ENCODE results near the gene IGFBP2.

The IGFBP2 gene

DNA sequence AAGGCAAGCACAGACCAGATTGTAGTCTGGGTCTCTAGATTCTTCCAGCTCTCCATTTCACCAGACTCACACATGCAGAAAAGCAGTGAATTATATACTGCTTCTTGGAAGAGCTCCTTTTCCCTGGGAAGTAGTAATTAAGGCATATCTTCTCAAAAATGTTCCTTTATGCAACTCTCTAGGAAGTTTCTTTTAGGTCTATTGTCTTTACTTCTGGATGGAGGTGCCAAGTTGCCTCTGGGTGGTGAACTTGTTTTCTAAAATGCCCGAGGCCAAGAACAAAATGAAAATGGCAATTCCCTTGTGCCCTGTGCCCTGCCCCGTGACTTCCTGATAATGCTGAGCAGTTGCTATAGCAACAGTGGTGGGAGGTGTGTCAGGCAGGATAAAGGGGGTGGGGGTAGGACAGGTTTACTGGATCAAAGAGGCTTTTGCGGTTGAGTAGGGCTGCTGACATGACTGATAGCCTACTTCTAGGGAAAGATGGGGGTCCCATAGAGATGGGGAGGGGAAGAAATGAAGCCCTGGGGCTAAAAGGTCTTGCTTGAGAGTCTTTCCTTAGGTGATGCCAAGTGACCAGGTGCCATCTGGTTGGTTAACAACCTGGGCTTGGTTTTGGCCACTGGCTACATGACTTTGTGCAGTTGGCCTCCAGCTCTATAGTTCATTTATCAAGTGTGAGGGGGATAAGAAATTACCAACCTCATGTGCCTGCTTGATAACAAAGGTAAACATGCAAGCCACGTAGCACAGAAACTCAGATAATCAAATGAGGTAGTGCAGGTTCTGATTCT lies 11.8 kb downstream of the IGFBP2 start:
- no peak for DNase-seq (ENCODE audit: extremely low spot score)
- POLR2A ChIA-PET: no interaction called here
- CTCF ChIA-PET: no interaction called here
- TF ChIP-seq L3MBTL2 (conservative IDR thresholded peaks at IDR 0.05) (no peak), NFRKB (IDR thresholded peaks at IDR 0.05) (no peak), ZNF384 (IDR thresholded peaks at IDR 0.05) (no peak), CTBP1 (IDR thresholded peaks at IDR 0.05; ENCODE audit: borderline replicate concordance) (no peak), LEF1 (IDR thresholded peaks at IDR 0.05; ENCODE audit: borderline replicate concordance) (no peak), FOXM1 (IDR thresholded peaks at IDR 0.05; ENCODE audit: borderline replicate concordance) (no peak)

DNA sequence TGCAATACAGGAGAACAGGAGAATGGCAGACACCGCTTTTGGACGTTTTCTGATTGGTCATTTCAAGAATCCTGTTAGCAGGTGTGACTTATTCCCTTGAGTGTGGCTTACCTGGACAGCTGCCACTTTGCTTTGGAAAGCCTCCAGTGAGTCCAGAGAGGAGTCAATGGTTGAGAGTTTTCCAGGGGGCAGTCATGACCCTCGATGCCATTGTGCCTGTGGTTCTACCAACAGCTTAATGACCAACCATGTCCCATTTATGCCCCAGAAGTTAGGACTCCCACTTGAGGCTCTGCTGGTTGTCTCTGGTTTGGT lies 12.4 kb downstream of the IGFBP2 start:
- CTCF ChIA-PET: no interaction called here

GRCh38 chr2:216646116-216646515 lies 12.9 kb downstream of the IGFBP2 start:
- ChIA-PET CTCF (no interaction called here), POLR2A (no interaction called here)
- TF ChIP-seq NFRKB (IDR thresholded peaks at IDR 0.05) (no peak), FOXA1 (IDR thresholded peaks at IDR 0.05) (no peak), SP1 (IDR thresholded peaks at IDR 0.05) (no peak), CTBP1 (IDR thresholded peaks at IDR 0.05; ENCODE audit: borderline replicate concordance) (no peak), BHLHE40 (IDR thresholded peaks at IDR 0.05; ENCODE audit: borderline replicate concordance) (no peak), ARNT (IDR thresholded peaks at IDR 0.05) (no peak), ELF4 (IDR thresholded peaks at IDR 0.05) (no peak), FOXM1 (IDR thresholded peaks at IDR 0.05; ENCODE audit: borderline replicate concordance) (no peak), SUZ12 (IDR thresholded peaks at IDR 0.05) (no peak), FOXK2 (IDR thresholded peaks at IDR 0.05) (no peak), ZNF384 (IDR thresholded peaks at IDR 0.05) (no peak), L3MBTL2 (conservative IDR thresholded peaks at IDR 0.05) (no peak), TARDBP (IDR thresholded peaks at IDR 0.05) (no peak)
- TF ChIP-seq, protein P1, sequence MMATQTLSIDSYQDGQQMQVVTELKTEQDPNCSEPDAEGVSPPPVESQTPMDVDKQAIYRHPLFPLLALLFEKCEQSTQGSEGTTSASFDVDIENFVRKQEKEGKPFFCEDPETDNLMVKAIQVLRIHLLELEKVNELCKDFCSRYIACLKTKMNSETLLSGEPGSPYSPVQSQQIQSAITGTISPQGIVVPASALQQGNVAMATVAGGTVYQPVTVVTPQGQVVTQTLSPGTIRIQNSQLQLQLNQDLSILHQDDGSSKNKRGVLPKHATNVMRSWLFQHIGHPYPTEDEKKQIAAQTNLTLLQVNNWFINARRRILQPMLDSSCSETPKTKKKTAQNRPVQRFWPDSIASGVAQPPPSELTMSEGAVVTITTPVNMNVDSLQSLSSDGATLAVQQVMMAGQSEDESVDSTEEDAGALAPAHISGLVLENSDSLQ (IDR thresholded peaks at IDR 0.05): no peak
- no peak for DNase-seq (ENCODE audit: extremely low spot score)

More for the DNA sequence above, 12.4 kb downstream of the IGFBP2 start:
- no peak for TF ChIP-seq NFRKB (IDR thresholded peaks at IDR 0.05)
- no peak for TF ChIP-seq CTBP1 (IDR thresholded peaks at IDR 0.05; ENCODE audit: borderline replicate concordance)
- no peak for TF ChIP-seq SUZ12 (IDR thresholded peaks at IDR 0.05)
- POLR2A ChIA-PET: no interaction called here
- no peak for DNase-seq (ENCODE audit: extremely low spot score)

GRCh38 chr2:216648105-216648504 lies 14.9 kb downstream of the IGFBP2 start:
- POLR2A ChIA-PET: no interaction called here
- CTCF ChIA-PET: no interaction called here
- DNase-seq (ENCODE audit: extremely low spot score): no peak

GRCh38 chr2:216649574-216649973 lies 16.4 kb downstream of the IGFBP2 start:
- ChIA-PET POLR2A (interaction anchor here (1.1 kb wide), 1 partner anchor 151 kb away, joined by 3 read pairs; the partner anchor contains the start of gene RPL37A), CTCF (no interaction called here)
- TF ChIP-seq CTBP1 (IDR thresholded peaks at IDR 0.05; ENCODE audit: borderline replicate concordance) (no peak), L3MBTL2 (conservative IDR thresholded peaks at IDR 0.05) (no peak), ELF4 (IDR thresholded peaks at IDR 0.05) (no peak), SP1 (IDR thresholded peaks at IDR 0.05) (no peak), TARDBP (IDR thresholded peaks at IDR 0.05) (no peak), FOXA1 (IDR thresholded peaks at IDR 0.05) (no peak), ARNT (IDR thresholded peaks at IDR 0.05) (no peak), FOXM1 (IDR thresholded peaks at IDR 0.05; ENCODE audit: borderline replicate concordance) (no peak), ZNF384 (IDR thresholded peaks at IDR 0.05) (no peak), NFRKB (IDR thresholded peaks at IDR 0.05) (no peak), BHLHE40 (IDR thresholded peaks at IDR 0.05; ENCODE audit: borderline replicate concordance) (no peak), LEF1 (IDR thresholded peaks at IDR 0.05; ENCODE audit: borderline replicate concordance) (no peak), FOXK2 (IDR thresholded peaks at IDR 0.05) (no peak), SUZ12 (IDR thresholded peaks at IDR 0.05) (no peak), HDGF (IDR thresholded peaks at IDR 0.05; ENCODE audit: borderline replicate concordance) (no peak)
- TF ChIP-seq, protein P1 (IDR thresholded peaks at IDR 0.05): no peak
- DNase-seq (ENCODE audit: extremely low spot score): no peak

More at GRCh38 chr2:216648105-216648504, 14.9 kb downstream of the IGFBP2 start:
- TF ChIP-seq, protein P1 (IDR thresholded peaks at IDR 0.05): no peak
- no peak for TF ChIP-seq FOXA1 (IDR thresholded peaks at IDR 0.05)
- no peak for TF ChIP-seq LEF1 (IDR thresholded peaks at IDR 0.05; ENCODE audit: borderline replicate concordance)
- no peak for TF ChIP-seq FOXK2 (IDR thresholded peaks at IDR 0.05)
- no peak for TF ChIP-seq TARDBP (IDR thresholded peaks at IDR 0.05)
- TF ChIP-seq HDGF (IDR thresholded peaks at IDR 0.05; ENCODE audit: borderline replicate concordance): no peak
- no peak for TF ChIP-seq SUZ12 (IDR thresholded peaks at IDR 0.05)
- TF ChIP-seq ZNF384 (IDR thresholded peaks at IDR 0.05): no peak
- no peak for TF ChIP-seq CTBP1 (IDR thresholded peaks at IDR 0.05; ENCODE audit: borderline replicate concordance)
- TF ChIP-seq L3MBTL2 (conservative IDR thresholded peaks at IDR 0.05): no peak
- TF ChIP-seq SP1 (IDR thresholded peaks at IDR 0.05): no peak
- TF ChIP-seq FOXM1 (IDR thresholded peaks at IDR 0.05; ENCODE audit: borderline replicate concordance): no peak
- no peak for TF ChIP-seq ARNT (IDR thresholded peaks at IDR 0.05)
- no peak for TF ChIP-seq NFRKB (IDR thresholded peaks at IDR 0.05)
- no peak for TF ChIP-seq ELF4 (IDR thresholded peaks at IDR 0.05)
- no peak for TF ChIP-seq BHLHE40 (IDR thresholded peaks at IDR 0.05; ENCODE audit: borderline replicate concordance)

GRCh38 chr2:216650626-216651257 lies 17.5 kb downstream of the IGFBP2 start:
- ChIA-PET CTCF (interaction anchor here (0.6 to 1.0 kb wide), 2 partner anchors 23 to 621 kb away, joined by 3 to 4 read pairs; no protein-coding TSS in a partner anchor), POLR2A (no interaction called here)
- no peak for TF ChIP-seq SUZ12 (IDR thresholded peaks at IDR 0.05)
- TF ChIP-seq NFRKB (IDR thresholded peaks at IDR 0.05): no peak
- no peak for TF ChIP-seq HDGF (IDR thresholded peaks at IDR 0.05; ENCODE audit: borderline replicate concordance)
- no peak for TF ChIP-seq L3MBTL2 (conservative IDR thresholded peaks at IDR 0.05)
- TF ChIP-seq ELF4 (IDR thresholded peaks at IDR 0.05): no peak
- TF ChIP-seq, protein P1 (IDR thresholded peaks at IDR 0.05): no peak
- no peak for TF ChIP-seq CTBP1 (IDR thresholded peaks at IDR 0.05; ENCODE audit: borderline replicate concordance)
- no peak for TF ChIP-seq BHLHE40 (IDR thresholded peaks at IDR 0.05; ENCODE audit: borderline replicate concordance)
- no peak for TF ChIP-seq ZNF384 (IDR thresholded peaks at IDR 0.05)
- no peak for TF ChIP-seq FOXK2 (IDR thresholded peaks at IDR 0.05)
- TF ChIP-seq SP1 (IDR thresholded peaks at IDR 0.05): no peak
- TF ChIP-seq FOXA1 (IDR thresholded peaks at IDR 0.05): no peak
- TF ChIP-seq ARNT (IDR thresholded peaks at IDR 0.05): no peak
- DNase-seq (ENCODE audit: extremely low spot score): no peak

All from HEK293T (cell line).